H9 (cell line): ENCODE measurements around the gene CKM. TPM values are rescaled to one million over a fixed set of nuclear protein-coding genes. Genes with fewer than 3 reads are reported as not detected.

Source experiments
- DNase-seq: peaks from one replicate; pipeline ENCODE4 v3.0.0-alpha.2; 2017
- H2AFZ ChIP-seq: one replicate; pipeline ENCODE4 v1.6.1; 2013; ENCODE audit warnings: mild to moderate bottlenecking, low read length, control low read depth, moderate library complexity
- H2AK5ac ChIP-seq: 2 replicates; pipeline ENCODE4 v1.6.1; 2013; ENCODE audit warnings: low read length, control low read depth, mixed read lengths; ENCODE audit not compliant: insufficient read length
- H2BK120ac ChIP-seq: one replicate; pipeline ENCODE4 v1.6.1; 2013; ENCODE audit warnings: low read depth, mild to moderate bottlenecking, low read length, control low read depth, inconsistent platforms; ENCODE audit not compliant: poor library complexity, severe bottlenecking
- H2BK12ac ChIP-seq: 2 replicates; pipeline ENCODE4 v1.6.1; 2013; ENCODE audit warnings: low read length, control low read depth, mixed read lengths, low read depth; ENCODE audit not compliant: insufficient read length
- H2BK15ac ChIP-seq: 2 replicates; pipeline ENCODE4 v1.6.1; 2013; ENCODE audit warnings: low read depth, low read length, control low read depth
- H2BK20ac ChIP-seq: one replicate; pipeline ENCODE4 v1.6.1; 2013; ENCODE audit warnings: low read depth, mild to moderate bottlenecking, low read length, control low read depth, inconsistent platforms; ENCODE audit not compliant: poor library complexity, severe bottlenecking
- H2BK5ac ChIP-seq: 2 replicates; pipeline ENCODE4 v1.6.1; 2013; ENCODE audit warnings: low read length, control low read depth, mixed read lengths; ENCODE audit not compliant: insufficient read length
- H3K14ac ChIP-seq: 2 replicates; pipeline ENCODE4 v1.6.1; 2013; ENCODE audit warnings: low read length, control low read depth; ENCODE audit not compliant: insufficient read depth
- H3K18ac ChIP-seq: 2 replicates; pipeline ENCODE4 v1.6.1; 2013; ENCODE audit warnings: low read depth, mild to moderate bottlenecking, mixed read lengths, low read length, control low read depth; ENCODE audit not compliant: insufficient read length
- H3K23ac ChIP-seq: 2 replicates; pipeline ENCODE4 v1.6.1; 2013; ENCODE audit warnings: low read length, control low read depth, mixed read lengths, low read depth; ENCODE audit not compliant: insufficient read length
- H3K23me2 ChIP-seq: 2 replicates; pipeline ENCODE4 v1.6.1; 2013; ENCODE audit warnings: low read depth, mild to moderate bottlenecking, mixed read lengths, low read length, control low read depth; ENCODE audit not compliant: insufficient read length, poor library complexity, severe bottlenecking
- H3K27ac ChIP-seq: 2 replicates; pipeline ENCODE4 v1.5.1; 2013; ENCODE audit warnings: low read length, control low read depth, mixed read lengths, low read depth; ENCODE audit not compliant: insufficient read length
- H3K27me3 ChIP-seq: 2 replicates; pipeline ENCODE4 v1.6.1; 2013; ENCODE audit warnings: low read length, control low read depth, inconsistent platforms; ENCODE audit not compliant: insufficient read depth
- H3K4ac ChIP-seq: 2 replicates; pipeline ENCODE4 v1.6.1; 2013; ENCODE audit warnings: low read depth, mild to moderate bottlenecking, control low read depth, inconsistent platforms, low read length, moderate library complexity
- H3K4me1 ChIP-seq: 2 replicates; pipeline ENCODE4 v1.6.1; 2013; ENCODE audit warnings: low read length, control low read depth, inconsistent platforms; ENCODE audit not compliant: insufficient read depth
- H3K4me2 ChIP-seq: 2 replicates; pipeline ENCODE4 v1.6.1; 2013; ENCODE audit warnings: low read length, control low read depth, mixed read lengths; ENCODE audit not compliant: insufficient read length, insufficient read depth
- H3K56ac ChIP-seq: 2 replicates; pipeline ENCODE4 v1.6.1; 2013; ENCODE audit warnings: low read depth, mild to moderate bottlenecking, mixed read lengths, low read length, control low read depth; ENCODE audit not compliant: insufficient read length
- H3K79me1 ChIP-seq: 2 replicates; pipeline ENCODE4 v1.6.1; 2013; ENCODE audit warnings: low read depth, mild to moderate bottlenecking, moderate library complexity, low read length, control low read depth, inconsistent platforms; ENCODE audit not compliant: insufficient read depth, poor library complexity, severe bottlenecking
- H3K79me2 ChIP-seq: 2 replicates; pipeline ENCODE4 v1.6.1; 2013; ENCODE audit warnings: low read length, control low read depth, inconsistent platforms; ENCODE audit not compliant: insufficient read depth
- H3K9ac ChIP-seq: 2 replicates; pipeline ENCODE4 v1.6.1; 2013; ENCODE audit warnings: low read length, control low read depth, mixed read lengths; ENCODE audit not compliant: insufficient read length; ENCODE audit errors: extremely low read depth
- H3K9me3 ChIP-seq: one replicate; pipeline ENCODE4 v1.6.1; 2013; ENCODE audit warnings: low read depth, low read length, inconsistent platforms; ENCODE audit not compliant: control insufficient read depth
- H3T11ph ChIP-seq: one replicate; pipeline ENCODE4 v1.6.1; 2013; ENCODE audit warnings: mild to moderate bottlenecking, low read length, control low read depth, inconsistent platforms
- H4K20me1 ChIP-seq: one replicate; pipeline ENCODE4 v1.6.1; 2013; ENCODE audit not compliant: control insufficient read depth, insufficient read length, insufficient read depth
- H4K5ac ChIP-seq: 2 replicates; pipeline ENCODE4 v1.6.1; 2013; ENCODE audit warnings: low read depth, mild to moderate bottlenecking, mixed read lengths, low read length, control low read depth; ENCODE audit not compliant: insufficient read length
- H4K8ac ChIP-seq: replicated peaks from 2 replicates; pipeline ENCODE4 v1.6.1; 2013; ENCODE audit warnings: low read length, control low read depth, mixed read lengths, low read depth; ENCODE audit not compliant: insufficient read length
- H4K91ac ChIP-seq: 2 replicates; pipeline ENCODE4 v1.6.1; 2013; ENCODE audit warnings: low read depth, mild to moderate bottlenecking, moderate library complexity, mixed read lengths, low read length, control low read depth; ENCODE audit not compliant: insufficient read length
- H3K27ac Mint-ChIP-seq, 3 experiments: 2 replicates in 2 of 3; 3 replicates in 1 of 3; pipeline ENCODE4 v1.8.0; 2020 to 2021; ENCODE audit warnings: mixed read lengths in 3 of 3, mild to moderate bottlenecking in 1 of 3, moderate library complexity in 1 of 3
- H3K27me3 Mint-ChIP-seq: 2 replicates; pipeline ENCODE4 v1.8.0; 2021; ENCODE audit warnings: low read depth, mild to moderate bottlenecking, moderate library complexity, mixed read lengths
- H3K36me3 Mint-ChIP-seq, 3 experiments: 2 replicates in 2 of 3; 3 replicates in 1 of 3; pipeline ENCODE4 v1.8.0; 2020 to 2021; ENCODE audit warnings: low read depth in 3 of 3, mixed read lengths in 3 of 3; ENCODE audit not compliant: insufficient read depth in 1 of 3
- H3K4me1 Mint-ChIP-seq, 2 experiments: 2 replicates each; pipeline ENCODE4 v1.8.0; 2020; ENCODE audit warnings: mixed read lengths in 2 of 2
- H3K4me3 Mint-ChIP-seq, 2 experiments: 2 replicates in 1 of 2; 3 replicates in 1 of 2; pipeline ENCODE4 v1.8.0; 2020 to 2021; ENCODE audit warnings: mild to moderate bottlenecking in 2 of 2, mixed read lengths in 2 of 2, moderate library complexity in 1 of 2
- H3K9me3 Mint-ChIP-seq, 2 experiments: 2 replicates in 1 of 2; 3 replicates in 1 of 2; pipeline ENCODE4 v1.8.0; 2020; ENCODE audit warnings: mild to moderate bottlenecking in 2 of 2, mixed read lengths in 2 of 2, moderate library complexity in 1 of 2
- WGBS: extraction: QIAGEN DNeasy Blood & Tissue Kit; methylation state at CpG from one replicate; pipeline ENCODE4 v1.1.7; 2013; ENCODE audit warnings: missing lambda C conversion rate, low lambda C conversion rate, mixed read lengths; ENCODE audit not compliant: insufficient read length; ENCODE audit errors: extremely low coverage; 5-methylcytosine and 5-hydroxymethylcytosine counted together
- total RNA-seq: library from RNA; stranded (reverse); gene quantifications from 2 replicates; pipeline ENCODE4 v1.2.1, GENCODE V29; 2021
- TF ChIP-seq, protein P1 (sequence below): fragments of 200-600 bp; sonication (generic); conservative IDR thresholded peaks from 3 replicates; pipeline ENCODE4 v1.8.0; 2021; ENCODE audit warnings: antibody characterized with exemption, mild to moderate bottlenecking

The CKM gene
- total RNA-seq, 1 experiment from 2014 or later = not detected

GRCh38 chr19:45307361-45307760, 15.3 kb downstream of the CKM start:
- peaks cover 15 to 20% of the 10 kb centered on the region in 2 experiments for H3K4me1 Mint-ChIP-seq
- TF ChIP-seq, protein P1, sequence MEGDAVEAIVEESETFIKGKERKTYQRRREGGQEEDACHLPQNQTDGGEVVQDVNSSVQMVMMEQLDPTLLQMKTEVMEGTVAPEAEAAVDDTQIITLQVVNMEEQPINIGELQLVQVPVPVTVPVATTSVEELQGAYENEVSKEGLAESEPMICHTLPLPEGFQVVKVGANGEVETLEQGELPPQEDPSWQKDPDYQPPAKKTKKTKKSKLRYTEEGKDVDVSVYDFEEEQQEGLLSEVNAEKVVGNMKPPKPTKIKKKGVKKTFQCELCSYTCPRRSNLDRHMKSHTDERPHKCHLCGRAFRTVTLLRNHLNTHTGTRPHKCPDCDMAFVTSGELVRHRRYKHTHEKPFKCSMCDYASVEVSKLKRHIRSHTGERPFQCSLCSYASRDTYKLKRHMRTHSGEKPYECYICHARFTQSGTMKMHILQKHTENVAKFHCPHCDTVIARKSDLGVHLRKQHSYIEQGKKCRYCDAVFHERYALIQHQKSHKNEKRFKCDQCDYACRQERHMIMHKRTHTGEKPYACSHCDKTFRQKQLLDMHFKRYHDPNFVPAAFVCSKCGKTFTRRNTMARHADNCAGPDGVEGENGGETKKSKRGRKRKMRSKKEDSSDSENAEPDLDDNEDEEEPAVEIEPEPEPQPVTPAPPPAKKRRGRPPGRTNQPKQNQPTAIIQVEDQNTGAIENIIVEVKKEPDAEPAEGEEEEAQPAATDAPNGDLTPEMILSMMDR = no peak
- Histone ChIP-seq H3K14ac (no peak overlapping the region; the same call in 1 of the 2 replicates), H3K27me3 (no peaks in the 10 kb centered on the region; the same call in 1 of the 2 replicates), H4K5ac (no peak overlapping the region), H3K9ac (no peak overlapping the region), H2BK12ac (no peak overlapping the region), H3K4me2 (no peak overlapping the region), H3K9me3 (no peaks in the 10 kb centered on the region), H2BK120ac (no peak overlapping the region), H3K56ac (no peak overlapping the region), H4K8ac (no peak overlapping the region), H2AFZ (no peak overlapping the region), H2BK15ac (no peak overlapping the region), H3K23ac (no peak overlapping the region), H3K18ac (no peak overlapping the region), H2AK5ac (no peak overlapping the region), H3K79me2 (no peaks in the 10 kb centered on the region), H3K4me1 (no peaks in the 10 kb centered on the region; the same call in 1 of the 2 replicates), H2BK20ac (no peak overlapping the region), H4K91ac (no peak overlapping the region), H3T11ph (no peak overlapping the region), H4K20me1 (no peaks in the 10 kb centered on the region), H3K27ac (no peak overlapping the region), H3K4ac (no peak overlapping the region), H3K23me2 (no peaks in the 10 kb centered on the region), H2BK5ac (no peak overlapping the region), H3K79me1 (no peaks in the 10 kb centered on the region)
- H3K4me3 Mint-ChIP-seq = no peak overlapping the region
- peaks cover 3 to 9% of the 10 kb centered on the region in 2 experiments; a peak in 2 of 5 replicates for H3K9me3 Mint-ChIP-seq
- no peak for DNase-seq
- no peak overlapping the region for H3K27ac Mint-ChIP-seq
- no CpG with 5 or more reads among the region's 19 CpGs for WGBS
- no peaks in the 10 kb centered on the region; a peak in 2 of 7 replicates for H3K36me3 Mint-ChIP-seq
- peaks cover 53% of the 10 kb centered on the region for H3K27me3 Mint-ChIP-seq
